Aorta (tissue), 5 donors: ENCODE measurements around the gene S100A7A. TPM values are rescaled to one million over a fixed set of nuclear protein-coding genes. Genes with fewer than 3 reads are reported as not detected.

ENCODE experiments used
- ATAC-seq: fragments of 200-7000 bp; cut with Tn5 transposase; one replicate; pipeline ENCODE4 v1.9.1; 2022; ENCODE audit warnings: moderate library complexity; ENCODE audit not compliant: low FRiP score
- DNase-seq, 2 donors: peaks; one replicate each; pipeline ENCODE4 v3.0.0-alpha.2; 2020
- H3K27ac ChIP-seq, 2 donors: one replicate each; pipeline ENCODE4 v1.5.1; 2013; ENCODE audit warnings: low read length in 2 of 2, mild to moderate bottlenecking in 2 of 2, moderate library complexity in 2 of 2, control low read depth in 1 of 2, inconsistent platforms in 1 of 2, low read depth in 1 of 2
- H3K27me3 ChIP-seq, 2 donors: one replicate each; pipeline ENCODE4 v1.6.1; 2013; ENCODE audit warnings: control low read depth in 1 of 2, low read length in 1 of 2, mild to moderate bottlenecking in 1 of 2, moderate library complexity in 1 of 2; ENCODE audit not compliant: insufficient read depth in 2 of 2, control insufficient read depth in 1 of 2
- H3K36me3 ChIP-seq, 2 donors: one replicate each; pipeline ENCODE4 v1.6.1; 2013; ENCODE audit warnings: control low read depth in 1 of 2, low read length in 1 of 2, mild to moderate bottlenecking in 1 of 2; ENCODE audit not compliant: insufficient read depth in 2 of 2, control insufficient read depth in 1 of 2
- H3K4me1 ChIP-seq, 2 donors: one replicate each; pipeline ENCODE4 v1.6.1; 2013; ENCODE audit warnings: low read length in 2 of 2, control low read depth in 1 of 2, mild to moderate bottlenecking in 1 of 2, moderate library complexity in 1 of 2; ENCODE audit not compliant: insufficient read depth in 2 of 2, control insufficient read depth in 1 of 2
- H3K4me3 ChIP-seq, 2 donors: one replicate each; pipeline ENCODE4 v1.5.1; 2013; ENCODE audit warnings: low read length in 2 of 2, control low read depth in 1 of 2, mild to moderate bottlenecking in 1 of 2
- H3K9me3 ChIP-seq: one replicate; pipeline ENCODE4 v1.6.1; 2013; ENCODE audit warnings: mild to moderate bottlenecking, low read length; ENCODE audit not compliant: control insufficient read depth
- WGBS, 2 donors: extraction: QIAGEN DNeasy Blood & Tissue Kit; methylation state at CpG; one replicate each; pipeline ENCODE4 v1.1.7; 2013; 5-methylcytosine and 5-hydroxymethylcytosine counted together
- intact Hi-C, 2 donors: fragments of 100-400 bp; cut with DNase I; formaldehyde crosslinking; loops; one replicate each; pipeline versions ENCODE4 v1.14.2 to v1.15.0; 2022
- polyA plus RNA-seq, 2 donors: library from polyadenylated mRNA; stranded (reverse); fragments of 200-250 nt; gene quantifications; one replicate each; pipeline ENCODE4 v1.2.3, GENCODE V29; 2013
- total RNA-seq, 2 donors: library from RNA; stranded (reverse); fragmentation: NEBNext Ultra II Directional; extraction: Animal tissue kit (Norgen Biotek cat#: 25700); gene quantifications; one replicate each; pipeline ENCODE4 v1.2.1, GENCODE V29; 2021
- donor health status: healthy with polysubstance abuse.
- donor health status: Bipolar disorder and iron deficiency.
- donor health status: DM: no; HTN: no; CAD: no.
- donor health status: DM: no; HTN: no; CAD: no.
- donor health status: DM: yes; HTN: yes; CAD: no.

The S100A7A gene
- total and polyA plus RNA-seq, 4 donors, result not detected

DNA sequence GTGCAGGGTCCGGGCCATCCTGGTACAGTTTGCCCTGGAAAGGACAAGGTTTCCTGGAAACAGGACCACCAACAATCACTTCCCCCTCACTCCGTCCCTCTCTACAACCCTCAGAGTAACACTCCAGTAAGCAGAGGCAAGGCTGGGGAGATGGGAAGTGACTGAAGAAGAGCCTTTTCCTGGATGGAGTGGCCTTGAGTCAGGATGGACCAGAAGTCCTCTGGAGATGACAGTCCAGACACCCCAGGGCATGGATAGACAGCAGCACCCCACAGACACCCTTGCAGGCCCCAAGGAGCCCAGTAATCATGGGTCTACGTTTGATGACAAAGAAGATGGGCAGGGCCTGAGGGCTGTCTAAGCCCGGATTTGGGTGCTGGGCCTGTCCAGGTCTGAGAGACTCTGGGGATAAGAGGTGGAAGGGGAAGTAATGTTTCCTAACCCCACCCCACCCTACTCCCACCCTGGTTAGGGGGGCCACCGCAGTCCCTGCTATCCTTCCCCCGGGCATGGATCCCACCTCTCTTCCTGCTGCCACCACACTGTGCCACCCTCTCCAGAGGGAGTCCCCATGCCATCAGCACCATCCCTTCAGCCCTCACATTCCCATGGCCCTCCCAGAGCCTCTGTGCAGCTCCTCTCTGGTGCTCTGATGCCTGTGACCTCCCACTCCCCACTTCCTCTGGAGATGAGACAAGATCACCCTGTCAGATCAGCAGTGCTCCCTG, 18.2 kb upstream of the S100A7A start:
- intact Hi-C loops, result loop anchor here in 1 of 2 donors (5.0 kb wide), 1 partner anchor 99 kb away; no protein-coding TSS in a partner anchor

DNA sequence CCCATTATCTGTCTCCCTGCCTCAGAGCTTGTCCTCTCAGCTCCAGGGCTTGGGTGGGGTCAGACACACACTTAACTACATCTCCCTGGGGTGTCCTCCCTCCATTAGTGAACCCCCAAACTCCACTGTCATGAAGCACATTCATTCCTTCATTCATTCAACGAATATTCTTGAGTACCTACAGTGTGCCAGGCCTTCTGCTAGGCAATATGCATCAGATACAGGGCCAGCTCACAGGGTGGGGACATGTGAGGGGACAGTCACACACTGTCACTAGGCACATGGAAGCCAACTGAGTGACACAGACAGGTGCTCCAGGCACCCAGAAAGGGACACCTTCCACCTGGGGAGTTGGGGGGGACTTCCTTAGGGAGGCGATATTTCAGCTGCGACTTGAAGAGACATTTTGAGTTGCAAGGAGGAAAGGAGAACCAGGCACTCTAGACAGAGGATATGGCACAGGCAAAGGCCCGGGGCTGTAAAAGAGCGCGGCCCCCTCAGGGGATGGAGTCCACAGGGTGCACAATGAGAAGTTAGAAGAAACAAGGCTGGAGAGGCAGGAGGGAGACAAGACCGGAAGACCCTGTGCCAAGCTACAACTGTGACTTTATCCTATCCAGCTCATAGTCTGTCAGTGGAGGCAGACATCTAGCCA, 16.8 kb upstream of the S100A7A start:
- no peak for DNase-seq
- intact Hi-C loops, result loop anchor here in 1 of 2 donors (5.0 kb wide), 1 partner anchor 98 kb away; no protein-coding TSS in a partner anchor

More for the DNA sequence above, 18.2 kb upstream of the S100A7A start:
- no peak overlapping the region for H3K27ac ChIP-seq
- H3K4me3 ChIP-seq, result no peak overlapping the region
- DNase-seq (no peak), ATAC-seq (no peak)
- no peaks in the 10 kb centered on the region for H3K27me3 ChIP-seq
- H3K36me3 ChIP-seq, result no peaks in the 10 kb centered on the region
- no peaks in the 10 kb centered on the region for H3K9me3 ChIP-seq
- WGBS, 2 donors, result 84 to 94% methylated on average over 5 to 6 of the region's 6 CpGs
- H3K4me1 ChIP-seq, result no peaks in the 10 kb centered on the region

DNA sequence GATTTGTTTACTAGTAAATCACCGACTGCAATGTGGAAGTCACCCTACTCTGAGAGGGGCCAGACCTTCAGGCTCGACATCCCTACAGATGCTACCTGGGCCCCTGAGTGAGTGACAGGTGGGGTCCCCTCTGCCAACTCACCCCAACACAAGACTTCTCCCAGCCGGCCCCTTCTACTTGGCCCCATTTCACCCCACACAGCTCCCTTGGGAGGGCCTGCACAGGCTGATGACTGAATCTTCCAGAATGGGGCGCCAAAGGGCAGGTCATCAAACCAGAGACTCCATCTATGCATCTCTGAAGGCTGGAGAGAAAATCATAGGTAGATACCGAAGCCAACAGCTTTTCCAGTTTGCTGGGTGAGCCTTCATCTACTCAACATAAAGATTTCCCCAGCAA, 16.1 kb upstream of the S100A7A start:
- H3K4me1 ChIP-seq, result no peaks in the 10 kb centered on the region
- WGBS, 2 donors, result 57 to 60% methylated on average over 5 of the region's 5 CpGs
- no peak overlapping the region for H3K27ac ChIP-seq
- H3K27me3 ChIP-seq, result no peaks in the 10 kb centered on the region
- DNase-seq (no peak), ATAC-seq (no peak)
- intact Hi-C loops, result no loop called here
- no peaks in the 10 kb centered on the region for H3K9me3 ChIP-seq
- H3K4me3 ChIP-seq, result no peak overlapping the region
- no peaks in the 10 kb centered on the region for H3K36me3 ChIP-seq

More for the DNA sequence above, 16.8 kb upstream of the S100A7A start:
- 93 to 95% methylated on average over 7 of the region's 7 CpGs for WGBS, 2 donors
- ATAC-seq, result no peak
- Histone ChIP-seq H3K36me3 (no peaks in the 10 kb centered on the region), H3K4me3 (no peak overlapping the region), H3K27me3 (no peaks in the 10 kb centered on the region), H3K27ac (no peak overlapping the region), H3K4me1 (no peaks in the 10 kb centered on the region), H3K9me3 (no peaks in the 10 kb centered on the region)

DNA sequence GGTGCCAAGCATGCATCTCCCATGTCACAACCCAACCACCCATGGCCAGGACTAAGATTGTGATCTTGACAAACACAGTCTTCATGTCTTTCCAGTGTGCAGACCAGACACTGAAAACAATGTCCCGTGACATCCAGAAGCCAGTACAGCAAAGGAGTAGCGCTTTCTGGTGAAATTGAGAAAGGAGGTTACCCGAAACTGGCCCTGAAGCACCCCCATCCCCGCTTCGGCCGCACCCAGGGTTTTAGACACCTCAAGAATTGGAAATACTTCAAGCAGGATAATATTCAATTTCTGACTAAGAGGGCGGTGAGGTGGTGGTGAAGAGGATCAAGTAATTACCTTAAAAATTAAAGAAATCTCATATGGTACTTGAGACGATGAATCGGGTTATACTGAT, 14.9 kb upstream of the S100A7A start:
- intact Hi-C loops, result no loop called here
- Histone ChIP-seq H3K27me3 (no peaks in the 10 kb centered on the region), H3K36me3 (no peaks in the 10 kb centered on the region), H3K27ac (no peak overlapping the region), H3K9me3 (no peaks in the 10 kb centered on the region), H3K4me3 (no peak overlapping the region), H3K4me1 (no peaks in the 10 kb centered on the region)
- no peak for DNase-seq
- WGBS, 2 donors, result 92 to 94% methylated on average over 9 of the region's 9 CpGs
- ATAC-seq, result no peak

DNA sequence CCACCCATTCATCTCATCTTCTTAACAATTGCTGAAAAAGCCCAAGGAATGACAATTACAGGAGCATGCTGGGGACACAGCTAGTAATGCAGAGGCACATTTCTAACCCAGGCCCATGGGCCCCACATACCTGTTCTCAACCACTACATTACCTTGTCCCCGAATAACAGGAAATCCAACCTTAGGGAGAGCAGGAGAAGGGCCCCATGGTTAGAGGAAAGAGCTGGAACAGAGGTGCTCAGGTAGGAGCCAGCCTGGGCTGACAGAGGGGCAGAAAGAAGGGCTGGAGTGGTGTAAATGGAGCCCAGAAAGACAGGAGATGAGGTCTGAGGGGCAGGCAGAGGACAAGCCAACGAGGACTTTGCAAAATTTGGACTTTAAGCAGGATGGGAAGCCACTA, 14.1 kb upstream of the S100A7A start:
- Histone ChIP-seq H3K4me1 (no peaks in the 10 kb centered on the region), H3K27me3 (no peaks in the 10 kb centered on the region), H3K4me3 (no peak overlapping the region), H3K27ac (no peak overlapping the region), H3K9me3 (no peaks in the 10 kb centered on the region), H3K36me3 (no peaks in the 10 kb centered on the region)
- intact Hi-C loops, result no loop called here
- ATAC-seq (no peak), DNase-seq (no peak)
- WGBS, 2 donors, result 75 to 78% methylated on average over 2 of the region's 2 CpGs

DNA sequence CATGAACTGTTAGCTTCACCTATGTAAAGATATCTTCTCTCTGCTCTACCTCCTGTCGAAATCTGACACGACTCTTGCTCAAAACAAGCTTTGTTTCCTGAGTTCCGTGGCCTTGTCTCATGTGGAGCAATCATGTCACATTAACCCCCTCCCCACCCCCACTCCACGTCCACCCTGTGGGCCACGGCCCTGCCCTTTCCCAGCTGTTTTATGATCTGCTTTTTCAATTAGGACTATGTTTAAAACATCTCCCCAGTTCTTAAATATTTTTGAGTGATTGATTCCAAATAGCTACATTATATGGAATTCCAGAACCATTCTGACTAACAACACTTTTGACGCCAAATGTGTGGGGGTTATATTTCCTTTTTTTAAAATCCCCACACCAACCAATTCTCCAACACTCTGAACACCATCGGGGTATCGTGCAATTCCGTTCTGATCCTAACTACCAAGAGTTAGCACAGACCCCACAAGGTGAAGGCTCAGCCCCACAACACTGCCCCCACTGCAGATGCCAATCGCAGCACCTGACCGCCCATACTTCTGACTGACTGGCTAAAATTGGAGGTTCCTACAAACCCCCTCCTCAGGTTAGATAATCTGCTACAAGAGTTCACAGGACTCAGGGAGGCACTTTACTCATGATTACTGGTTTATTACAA, 12.8 kb upstream of the S100A7A start:
- no peak overlapping the region for H3K4me3 ChIP-seq
- H3K27ac ChIP-seq, result no peak overlapping the region
- no peaks in the 10 kb centered on the region for H3K36me3 ChIP-seq
- ATAC-seq (no peak), DNase-seq (no peak)
- 88 to 93% methylated on average over 11 of the region's 11 CpGs for WGBS, 2 donors
- H3K27me3 ChIP-seq, result no peaks in the 10 kb centered on the region
- H3K4me1 ChIP-seq, result no peaks in the 10 kb centered on the region
- intact Hi-C loops, result no loop called here
- H3K9me3 ChIP-seq, result no peaks in the 10 kb centered on the region

DNA sequence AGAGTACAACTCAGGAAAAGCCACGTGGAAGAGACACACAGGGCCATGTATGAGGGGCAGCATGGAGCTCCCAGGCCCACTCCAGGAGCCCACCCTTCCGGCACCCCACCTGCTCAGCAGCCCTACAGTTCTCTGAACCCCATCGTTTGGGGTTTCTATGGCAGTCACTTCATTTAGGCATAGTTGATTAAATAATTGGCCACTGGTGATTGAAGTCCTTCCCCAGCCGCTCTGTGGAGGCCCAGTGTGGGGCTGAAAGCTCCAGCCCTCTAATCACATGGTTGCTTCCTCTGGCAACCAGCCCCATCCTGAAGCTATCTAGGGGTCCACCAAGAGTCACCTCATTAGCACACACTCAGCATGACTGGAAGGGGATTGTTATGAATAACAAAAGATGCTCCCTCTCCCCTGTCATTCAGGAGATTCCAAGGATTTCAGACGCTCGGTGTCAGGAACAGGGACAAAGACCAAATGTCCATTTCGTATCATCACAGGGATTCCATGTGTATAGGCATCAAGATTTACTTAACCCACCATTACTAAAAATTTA, 12.2 kb upstream of the S100A7A start:
- H3K36me3 ChIP-seq, result no peaks in the 10 kb centered on the region
- H3K27ac ChIP-seq, result no peak overlapping the region
- no peak for DNase-seq
- no peak for ATAC-seq
- intact Hi-C loops, result no loop called here
- no peak overlapping the region for H3K4me3 ChIP-seq
- no peaks in the 10 kb centered on the region for H3K27me3 ChIP-seq
- H3K9me3 ChIP-seq, result no peaks in the 10 kb centered on the region
- WGBS, 2 donors, result 77 to 89% methylated on average over 7 of the region's 7 CpGs
- H3K4me1 ChIP-seq, result no peaks in the 10 kb centered on the region

DNA sequence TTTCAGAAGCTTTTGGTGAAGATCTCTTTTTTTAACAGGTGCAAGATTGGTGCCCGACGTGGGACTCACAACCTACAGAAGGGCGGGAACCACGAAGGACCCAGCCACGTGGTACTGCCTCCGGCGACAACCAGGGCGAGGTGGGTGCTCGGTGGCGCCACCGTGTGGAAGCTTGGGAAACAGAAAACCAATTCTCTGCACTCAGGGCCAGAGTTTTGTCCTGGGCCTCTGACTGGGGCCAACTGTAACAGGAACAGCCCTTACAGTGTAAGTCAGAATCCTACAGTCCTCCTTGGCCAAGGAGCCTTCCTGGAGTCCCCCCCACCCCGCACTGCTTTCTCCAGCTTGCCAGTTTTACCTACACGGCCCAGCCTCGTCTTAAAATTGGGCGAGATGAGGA, 11.6 kb upstream of the S100A7A start:
- ATAC-seq (no peak), DNase-seq (peak; percentile 76 to 84)
- H3K27ac ChIP-seq, result no peak overlapping the region
- intact Hi-C loops, result no loop called here
- H3K27me3 ChIP-seq, result no peaks in the 10 kb centered on the region
- H3K9me3 ChIP-seq, result no peaks in the 10 kb centered on the region
- H3K4me1 ChIP-seq, result no peaks in the 10 kb centered on the region
- WGBS, 2 donors, result 47 to 50% methylated on average over 15 of the region's 15 CpGs
- H3K4me3 ChIP-seq, result no peak overlapping the region
- no peaks in the 10 kb centered on the region for H3K36me3 ChIP-seq
